Stimulated activated CD4-positive, alpha-beta T cell treated with anti-CD3 and anti-CD28 coated beads, Interleukin-12 subunit alpha, Interleukin-12 subunit beta, amount 100 ng/mL, for 4 hours (primary cell): ENCODE data around the gene ZSCAN16.
"Not testable (repeated sequence)": the region's sequence is repeated elsewhere in the genome, so short reads cannot be mapped to it uniquely, and the experiment has no call there.

Source experiments
- DNase-seq: peaks from one replicate; pipeline ENCODE4 v3.0.0-alpha.2; 2020

ZSCAN16 gene

GRCh38 chr6:28124350-28124970 lies at the start of gene ZSCAN16:
TSS of gene ZSCAN16 (plus strand) at chr6:28124609. CDS start at chr6:28125444, 835 bp downstream.
- DNase-seq = peak; percentile 72

- no peak for DNase-seq
Measured at GRCh38 chr6:28078050-28078449, 46.4 kb upstream of the ZSCAN16 start.

- no peak for DNase-seq
Measured at GRCh38 chr6:28078836-28079235, 45.6 kb upstream of the ZSCAN16 start.

- not testable (repeated sequence) for DNase-seq
Measured at GRCh38 chr6:28080381-28080630, 44.1 kb upstream of the ZSCAN16 start, which contains the start of gene ZNF165. TSS of gene ZNF165 (plus strand) at chr6:28080568. CDS start at chr6:28085481, 4,913 bp downstream.

GRCh38 chr6:28080631-28081485 lies 43.6 kb upstream of the ZSCAN16 start:
- DNase-seq = peak; percentile 89

- no peak for DNase-seq
Measured at GRCh38 chr6:28081486-28081751, 43.0 kb upstream of the ZSCAN16 start.

GRCh38 chr6:28082939-28083338 lies 41.5 kb upstream of the ZSCAN16 start:
- no peak for DNase-seq

- DNase-seq = no peak
Measured at GRCh38 chr6:28089054-28089453, 35.4 kb upstream of the ZSCAN16 start.

GRCh38 chr6:28090917-28091586 lies 33.4 kb upstream of the ZSCAN16 start:
- DNase-seq = no peak

- not testable (repeated sequence) for DNase-seq
Measured at GRCh38 chr6:28102222-28102621, 22.2 kb upstream of the ZSCAN16 start.

- DNase-seq = not testable (repeated sequence)
Measured at GRCh38 chr6:28102699-28103098, 21.7 kb upstream of the ZSCAN16 start.

- peak; percentile 81 for DNase-seq
Measured at GRCh38 chr6:28104392-28105244, 19.8 kb upstream of the ZSCAN16 start.

- DNase-seq = no peak
Measured at GRCh38 chr6:28105245-28105639, 19.2 kb upstream of the ZSCAN16 start.

GRCh38 chr6:28107506-28107905 lies 16.9 kb upstream of the ZSCAN16 start:
- no peak for DNase-seq

GRCh38 chr6:28111964-28112363 lies 12.4 kb upstream of the ZSCAN16 start:
- no peak for DNase-seq

GRCh38 chr6:28115799-28116198 lies 8.6 kb upstream of the ZSCAN16 start:
- no peak for DNase-seq

GRCh38 chr6:28117386-28118050 lies 6.9 kb upstream of the ZSCAN16 start:
- no peak for DNase-seq

- no peak for DNase-seq
Measured at GRCh38 chr6:28118217-28118616, 6.2 kb upstream of the ZSCAN16 start.

- DNase-seq = no peak
Measured at GRCh38 chr6:28121876-28122275, 2.5 kb upstream of the ZSCAN16 start.

GRCh38 chr6:28122283-28122682 lies 2.1 kb upstream of the ZSCAN16 start:
- DNase-seq = not testable (repeated sequence)

GRCh38 chr6:28124971-28125353 lies 553 bp downstream of the ZSCAN16 start:
- no peak for DNase-seq

GRCh38 chr6:28125401-28125800 lies 992 bp downstream of the ZSCAN16 start:
- no peak for DNase-seq

GRCh38 chr6:28134015-28134414 lies 9.6 kb downstream of the ZSCAN16 start:
- no peak for DNase-seq
